ENCODE measurements around the gene ABCF2.

Gene ABCF2

DNA sequence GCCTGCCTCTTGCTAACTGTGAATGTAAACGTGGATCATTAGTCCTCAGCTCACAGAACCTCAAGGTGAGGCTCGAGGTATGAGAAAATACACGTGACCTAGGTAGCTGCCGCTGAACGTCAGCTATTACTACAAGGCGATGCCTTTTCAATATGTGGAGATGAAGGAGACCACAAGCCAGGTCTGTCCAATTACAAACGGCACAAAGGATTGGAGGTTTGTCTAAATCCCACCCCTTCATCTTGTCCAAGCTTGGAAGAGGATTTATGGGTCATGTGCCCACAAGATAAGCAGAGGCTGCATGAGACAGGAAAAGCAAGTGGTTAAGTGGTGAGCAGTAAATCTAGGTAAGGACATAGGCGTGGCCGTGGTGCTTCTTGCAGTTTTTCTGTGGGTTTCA lies 20.1 kb downstream of the ABCF2 start:
- Histone ChIP-seq H3K9ac (ENCODE audit: low read length) (no peak overlapping the region), H3K36me3 (ENCODE audit: control insufficient read depth, insufficient read depth, low read length) (no peaks in the 10 kb centered on the region), H3K4me1 (ENCODE audit: control insufficient read depth, insufficient read depth, low read length) (no peaks in the 10 kb centered on the region), H3K4me3 (ENCODE audit: low read length) (no peak overlapping the region), H3K27me3 (ENCODE audit: control insufficient read depth, insufficient read depth, low read length) (peaks cover 12% of the 10 kb centered on the region), H3K9me3 (ENCODE audit: control insufficient read depth, low read length) (no peaks in the 10 kb centered on the region)

DNA sequence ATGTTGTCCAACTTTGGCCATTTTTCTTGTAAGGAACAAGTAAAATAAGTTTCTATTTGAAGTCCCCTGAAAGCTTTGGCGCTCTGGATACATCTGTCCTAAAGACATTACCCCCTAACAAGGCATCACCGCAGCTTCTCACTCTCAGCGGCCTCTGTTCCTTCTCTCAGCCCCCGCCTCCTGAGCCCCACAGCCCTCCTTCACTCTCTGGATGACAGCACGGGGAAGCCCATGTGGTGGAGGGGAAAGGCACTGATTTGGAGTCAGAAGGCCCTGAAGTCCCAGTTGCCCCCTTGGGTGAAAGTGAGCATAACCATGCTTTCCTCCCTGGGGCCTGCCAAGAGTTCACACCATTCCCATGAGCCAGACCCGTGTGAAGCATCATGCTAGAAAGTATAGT lies 21.3 kb downstream of the ABCF2 start:
- Histone ChIP-seq H3K27me3 (ENCODE audit: control insufficient read depth, insufficient read depth, low read length) (peaks cover 12% of the 10 kb centered on the region), H3K4me3 (ENCODE audit: low read length) (no peak overlapping the region), H3K9me3 (ENCODE audit: control insufficient read depth, low read length) (no peaks in the 10 kb centered on the region), H3K9ac (ENCODE audit: low read length) (no peak overlapping the region), H3K4me1 (ENCODE audit: control insufficient read depth, insufficient read depth, low read length) (no peaks in the 10 kb centered on the region), H3K36me3 (ENCODE audit: control insufficient read depth, insufficient read depth, low read length) (no peaks in the 10 kb centered on the region)

DNA sequence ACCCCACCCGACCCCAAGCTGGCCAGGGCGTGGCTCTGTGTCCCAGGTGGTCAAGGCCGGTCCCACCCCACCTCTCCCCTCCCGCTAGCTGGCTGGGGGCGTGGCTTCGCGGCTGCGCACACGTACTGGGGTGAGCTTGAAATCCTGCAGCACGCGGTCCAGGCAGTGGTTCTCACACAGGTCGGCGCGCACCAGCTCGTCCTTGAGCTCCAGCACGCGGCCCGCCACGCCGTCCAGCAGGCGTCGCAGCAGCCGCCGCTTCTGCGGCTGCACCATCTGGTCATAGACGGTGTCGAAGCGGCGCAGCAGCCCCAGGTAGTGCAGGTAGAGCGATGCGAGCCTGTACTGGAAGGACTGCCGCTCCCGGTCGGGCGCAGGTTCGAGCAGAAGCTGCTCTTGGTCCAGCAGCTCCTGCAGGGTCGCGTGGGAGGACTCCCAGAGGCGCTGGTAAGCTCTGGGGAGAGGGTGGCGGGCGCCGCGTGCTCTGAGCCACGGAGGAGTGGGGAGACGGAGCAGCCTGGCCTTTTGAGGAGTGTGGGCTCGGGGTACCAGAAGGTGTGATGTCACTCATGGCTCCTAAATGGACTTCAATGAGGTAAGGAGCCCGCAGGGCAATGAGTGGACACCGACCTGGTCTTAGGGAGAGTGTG lies 22.5 kb downstream of the ABCF2 start:
- Histone ChIP-seq H3K9ac (ENCODE audit: low read length) (no peak overlapping the region), H3K9me3 (ENCODE audit: control insufficient read depth, low read length) (no peaks in the 10 kb centered on the region), H3K36me3 (ENCODE audit: control insufficient read depth, insufficient read depth, low read length) (no peaks in the 10 kb centered on the region), H3K4me3 (ENCODE audit: low read length) (no peak overlapping the region), H3K4me1 (ENCODE audit: control insufficient read depth, insufficient read depth, low read length) (peaks cover 1% of the 10 kb centered on the region), H3K27me3 (ENCODE audit: control insufficient read depth, insufficient read depth, low read length) (peaks cover 12% of the 10 kb centered on the region)

DNA sequence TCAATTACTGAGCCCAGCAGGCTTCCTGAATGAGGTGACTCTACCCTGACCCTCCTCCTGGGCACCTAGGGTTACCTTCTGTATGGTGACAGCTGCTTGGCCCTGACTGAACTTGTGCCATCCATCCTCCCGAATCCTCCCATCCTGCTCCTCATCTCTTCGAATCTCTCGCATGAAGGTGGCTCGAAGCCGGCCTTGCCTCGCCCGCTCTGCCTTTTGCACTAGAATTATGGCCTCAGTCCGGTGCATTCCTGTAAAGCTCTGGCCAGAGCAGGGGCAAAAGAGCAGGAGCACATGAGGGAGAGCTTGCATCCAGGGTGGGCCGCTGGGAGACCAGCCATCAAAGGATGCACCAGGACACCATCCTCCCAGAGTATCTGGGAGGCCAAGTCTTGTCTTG lies 24.2 kb downstream of the ABCF2 start:
- Histone ChIP-seq H3K36me3 (ENCODE audit: control insufficient read depth, insufficient read depth, low read length) (no peaks in the 10 kb centered on the region), H3K4me1 (ENCODE audit: control insufficient read depth, insufficient read depth, low read length) (peaks cover 3% of the 10 kb centered on the region), H3K9me3 (ENCODE audit: control insufficient read depth, low read length) (no peaks in the 10 kb centered on the region), H3K4me3 (ENCODE audit: low read length) (no peak overlapping the region), H3K27me3 (ENCODE audit: control insufficient read depth, insufficient read depth, low read length) (peaks cover 17% of the 10 kb centered on the region), H3K9ac (ENCODE audit: low read length) (no peak overlapping the region)

DNA sequence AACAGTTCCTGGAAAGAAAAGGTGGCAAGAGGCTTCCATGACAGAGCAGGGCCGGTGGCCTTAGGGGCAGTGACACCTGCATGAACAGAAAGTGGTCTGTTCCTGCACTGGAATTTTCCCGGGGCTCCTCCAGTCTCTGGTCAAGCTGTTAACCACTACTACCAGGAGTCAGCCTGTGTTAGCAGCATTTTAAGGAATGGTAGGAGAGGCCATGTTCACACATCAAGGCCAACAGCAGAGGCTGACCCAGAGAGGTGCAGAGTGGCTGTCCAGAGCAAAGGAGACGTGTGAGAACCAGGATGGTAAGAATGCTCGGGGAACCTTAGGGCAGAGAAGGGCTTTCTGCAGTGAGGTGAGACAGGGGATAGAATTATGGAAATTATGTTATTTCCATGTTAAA lies 25.3 kb downstream of the ABCF2 start:
- H3K4me1 ChIP-seq (ENCODE audit: control insufficient read depth, insufficient read depth, low read length): peaks cover 3% of the 10 kb centered on the region
- no peak overlapping the region for H3K9ac ChIP-seq (ENCODE audit: low read length)
- H3K36me3 ChIP-seq (ENCODE audit: control insufficient read depth, insufficient read depth, low read length): no peaks in the 10 kb centered on the region
- H3K4me3 ChIP-seq (ENCODE audit: low read length): no peak overlapping the region
- H3K9me3 ChIP-seq (ENCODE audit: control insufficient read depth, low read length): no peaks in the 10 kb centered on the region
- peaks cover 17% of the 10 kb centered on the region for H3K27me3 ChIP-seq (ENCODE audit: control insufficient read depth, insufficient read depth, low read length)

DNA sequence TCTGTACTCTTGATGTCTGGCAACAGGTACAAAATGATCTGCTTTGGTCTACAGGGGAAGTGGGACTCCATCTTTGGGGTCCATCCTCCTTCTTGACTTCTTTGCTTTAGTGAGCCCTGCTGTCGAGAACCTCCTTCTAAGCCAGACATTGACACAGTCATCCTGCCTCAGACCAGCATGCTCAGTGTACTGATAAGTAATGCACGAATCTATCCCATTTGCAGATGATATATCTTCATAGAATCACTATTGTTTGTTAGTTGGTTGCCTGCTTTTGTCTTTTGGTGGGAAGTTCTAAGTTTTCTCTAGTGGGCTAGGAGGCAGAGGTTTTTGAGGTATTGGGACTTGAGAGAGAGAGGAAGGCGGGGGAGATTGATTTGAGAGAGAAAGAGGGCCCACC lies 25.7 kb downstream of the ABCF2 start:
- peaks cover 3% of the 10 kb centered on the region for H3K4me1 ChIP-seq (ENCODE audit: control insufficient read depth, insufficient read depth, low read length)
- no peak overlapping the region for H3K4me3 ChIP-seq (ENCODE audit: low read length)
- H3K9ac ChIP-seq (ENCODE audit: low read length): no peak overlapping the region
- H3K27me3 ChIP-seq (ENCODE audit: control insufficient read depth, insufficient read depth, low read length): peaks cover 17% of the 10 kb centered on the region
- H3K9me3 ChIP-seq (ENCODE audit: control insufficient read depth, low read length): no peaks in the 10 kb centered on the region
- no peaks in the 10 kb centered on the region for H3K36me3 ChIP-seq (ENCODE audit: control insufficient read depth, insufficient read depth, low read length)

DNA sequence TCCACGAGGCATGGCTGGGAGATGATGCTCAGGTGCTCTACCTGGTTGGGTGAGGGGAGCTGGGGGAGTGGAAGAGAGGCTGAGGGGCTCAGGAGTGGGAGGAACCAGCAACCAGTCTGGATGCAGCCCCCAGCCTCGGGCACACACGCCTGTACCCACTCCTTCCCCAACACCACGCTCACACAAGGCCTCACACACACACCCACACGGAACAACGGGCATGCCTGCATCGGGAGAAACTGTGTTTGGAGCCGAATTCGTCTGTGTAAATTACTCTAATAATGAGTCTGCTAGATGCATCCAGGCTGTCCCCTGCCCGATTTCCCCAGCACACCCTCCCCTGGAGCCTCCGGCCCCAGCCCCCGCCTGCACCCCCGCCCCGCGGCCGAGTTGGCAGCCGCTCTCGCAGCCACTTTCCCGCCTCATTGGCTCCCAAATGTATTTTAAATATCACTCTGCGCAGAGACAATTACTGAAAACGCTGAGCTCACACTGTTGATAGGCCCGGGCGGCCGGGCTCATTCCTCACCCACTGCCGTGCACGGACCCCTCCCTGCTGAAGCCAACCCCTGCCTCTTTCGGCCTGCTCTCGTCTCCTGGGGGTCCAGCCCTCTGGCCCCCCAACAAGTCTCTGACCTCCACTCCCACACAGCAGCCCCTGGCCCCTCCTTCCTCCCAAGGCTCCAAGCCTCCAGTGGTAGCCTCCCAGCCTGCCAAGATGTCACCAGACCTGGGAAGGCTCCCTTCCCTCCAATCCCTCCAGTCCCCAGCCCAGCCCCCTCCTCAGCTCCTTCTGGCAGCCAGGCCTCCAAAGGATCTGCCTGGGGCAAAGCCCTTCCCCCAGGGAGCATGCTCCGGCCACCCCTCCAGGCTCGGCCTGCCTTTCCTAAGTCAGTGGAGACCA lies 27.8 kb downstream of the ABCF2 start:
- Histone ChIP-seq H3K9ac (ENCODE audit: low read length) (no peak overlapping the region), H3K27me3 (ENCODE audit: control insufficient read depth, insufficient read depth, low read length) (peaks cover 15% of the 10 kb centered on the region), H3K4me1 (ENCODE audit: control insufficient read depth, insufficient read depth, low read length) (peaks cover 3% of the 10 kb centered on the region), H3K4me3 (ENCODE audit: low read length) (no peak overlapping the region), H3K9me3 (ENCODE audit: control insufficient read depth, low read length) (no peaks in the 10 kb centered on the region), H3K36me3 (ENCODE audit: control insufficient read depth, insufficient read depth, low read length) (no peaks in the 10 kb centered on the region)

DNA sequence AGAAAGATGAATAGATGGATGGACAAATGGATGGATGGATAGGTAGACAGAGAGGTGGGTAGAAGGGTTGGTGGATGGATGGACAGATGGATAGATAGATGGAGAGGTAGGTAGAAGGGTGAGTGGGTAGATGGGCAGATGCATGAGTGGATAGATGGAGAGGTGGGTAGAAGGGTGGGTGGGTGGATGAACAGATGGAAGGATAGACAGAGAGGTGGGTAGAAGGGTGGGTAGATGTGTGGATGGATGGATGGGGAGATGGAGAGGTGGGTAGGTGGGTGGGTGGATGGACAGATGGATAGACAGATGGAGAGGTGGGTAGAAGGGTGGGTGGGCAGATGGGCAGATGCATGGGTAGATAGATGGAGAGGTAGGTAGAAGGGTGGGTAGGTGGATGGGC lies 29.1 kb downstream of the ABCF2 start:
- Histone ChIP-seq H3K4me3 (ENCODE audit: low read length) (no peak overlapping the region), H3K36me3 (ENCODE audit: control insufficient read depth, insufficient read depth, low read length) (no peaks in the 10 kb centered on the region), H3K9me3 (ENCODE audit: control insufficient read depth, low read length) (no peaks in the 10 kb centered on the region), H3K27me3 (ENCODE audit: control insufficient read depth, insufficient read depth, low read length) (peaks cover 15% of the 10 kb centered on the region), H3K4me1 (ENCODE audit: control insufficient read depth, insufficient read depth, low read length) (peaks cover 3% of the 10 kb centered on the region), H3K9ac (ENCODE audit: low read length) (no peak overlapping the region)

DNA sequence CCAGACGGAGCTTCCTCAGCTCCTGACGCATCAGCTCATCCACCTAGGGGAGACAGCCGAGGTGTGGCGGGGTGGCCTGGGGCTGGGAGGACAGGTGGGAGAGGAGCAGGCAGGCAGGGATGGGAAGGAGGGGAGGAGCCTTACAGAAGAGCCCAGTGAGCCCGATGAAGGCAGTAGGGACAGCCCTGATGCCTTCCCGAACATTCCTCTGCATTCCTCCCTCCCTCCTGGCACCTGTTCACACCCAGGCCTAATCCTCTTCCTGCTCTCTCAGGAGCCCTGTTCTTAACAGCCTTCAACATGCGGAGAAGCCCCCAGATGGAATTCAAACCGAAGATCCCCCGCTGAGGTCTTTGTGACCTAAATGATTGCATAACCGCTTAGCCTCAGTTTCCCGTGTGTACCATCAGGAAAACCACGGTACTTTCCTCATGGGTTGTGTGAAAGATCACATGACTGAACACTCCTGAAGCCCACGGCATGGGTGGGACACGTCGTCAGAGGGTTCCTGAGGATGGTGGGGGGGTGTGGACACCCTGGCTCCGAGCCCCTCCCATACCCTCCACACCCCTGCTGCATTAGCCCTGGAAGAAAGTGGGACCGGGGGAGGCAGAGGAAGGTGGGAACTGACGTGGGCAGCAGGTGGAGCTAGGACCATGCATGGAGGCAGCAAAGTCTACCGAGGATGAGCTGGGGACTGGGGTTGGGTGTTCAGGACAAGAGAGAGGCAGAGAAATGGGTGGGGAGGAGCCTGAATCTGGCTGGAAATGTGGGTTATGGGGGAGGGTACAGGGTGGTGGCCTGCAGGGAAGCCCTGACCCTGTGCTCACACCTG lies 31.2 kb downstream of the ABCF2 start:
- Histone ChIP-seq H3K27me3 (ENCODE audit: control insufficient read depth, insufficient read depth, low read length) (peaks cover 15% of the 10 kb centered on the region), H3K36me3 (ENCODE audit: control insufficient read depth, insufficient read depth, low read length) (no peaks in the 10 kb centered on the region), H3K9ac (ENCODE audit: low read length) (no peak overlapping the region), H3K9me3 (ENCODE audit: control insufficient read depth, low read length) (no peaks in the 10 kb centered on the region), H3K4me1 (ENCODE audit: control insufficient read depth, insufficient read depth, low read length) (peaks cover 3% of the 10 kb centered on the region), H3K4me3 (ENCODE audit: low read length) (no peak overlapping the region)

DNA sequence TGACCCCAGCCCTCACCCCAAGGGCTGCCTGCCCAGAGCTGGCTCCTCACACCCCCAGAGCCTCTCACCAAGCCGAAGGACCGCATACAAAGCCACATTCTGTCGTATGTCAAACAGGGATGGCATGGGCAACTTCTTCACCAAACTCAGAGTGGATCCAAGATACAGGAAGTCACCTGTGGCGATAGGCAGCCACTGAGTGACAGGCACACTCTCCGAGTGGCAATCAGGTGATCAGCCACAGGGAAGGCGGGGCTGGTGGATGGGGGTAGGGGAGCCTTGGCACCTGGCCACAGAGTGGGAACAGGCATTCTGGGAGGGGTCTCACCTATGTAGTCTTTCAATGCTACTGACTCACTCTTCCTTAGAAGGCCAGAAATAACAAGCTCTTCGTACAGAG lies 32.8 kb downstream of the ABCF2 start:
- no peak overlapping the region for H3K9ac ChIP-seq (ENCODE audit: low read length)
- H3K27me3 ChIP-seq (ENCODE audit: control insufficient read depth, insufficient read depth, low read length): peaks cover 15% of the 10 kb centered on the region
- H3K4me3 ChIP-seq (ENCODE audit: low read length): no peak overlapping the region
- H3K36me3 ChIP-seq (ENCODE audit: control insufficient read depth, insufficient read depth, low read length): no peaks in the 10 kb centered on the region
- no peaks in the 10 kb centered on the region for H3K4me1 ChIP-seq (ENCODE audit: control insufficient read depth, insufficient read depth, low read length)
- H3K9me3 ChIP-seq (ENCODE audit: control insufficient read depth, low read length): no peaks in the 10 kb centered on the region

DNA sequence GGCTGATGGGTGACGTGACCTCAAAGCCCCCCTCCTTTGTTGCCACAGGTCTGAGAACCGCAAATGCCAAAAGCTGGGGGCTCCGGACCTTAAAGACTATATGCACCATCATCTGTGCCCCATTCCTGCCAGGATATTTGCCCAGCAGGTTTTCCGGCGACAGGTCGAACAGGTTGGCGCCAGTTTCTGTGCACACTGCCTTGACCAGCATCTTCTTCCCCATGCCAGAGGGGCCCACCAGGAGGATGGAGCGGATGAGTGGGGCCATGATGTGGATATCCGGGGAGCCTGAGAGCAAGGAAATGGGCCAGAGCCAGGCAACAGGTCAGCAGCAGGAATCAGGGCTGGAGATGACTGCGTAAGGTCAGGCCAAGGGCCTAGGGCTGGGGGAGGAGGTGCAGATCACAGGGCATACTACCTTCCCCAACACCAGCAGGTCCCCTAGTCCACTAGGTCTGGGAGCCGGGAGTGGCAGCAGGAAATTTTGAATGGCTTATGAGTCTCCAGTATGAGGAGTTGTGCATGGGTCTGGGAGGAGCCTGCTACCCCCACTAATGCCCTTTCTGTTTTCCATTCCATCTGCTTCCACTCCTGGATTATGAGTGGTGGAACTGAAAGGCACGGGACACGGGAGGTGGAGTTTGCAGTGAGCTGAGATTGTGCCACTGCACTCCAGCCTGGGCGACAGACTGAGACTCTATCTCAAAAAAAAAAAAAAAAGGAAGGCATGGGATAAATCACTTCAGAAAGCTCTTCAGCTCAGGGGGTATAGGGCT lies 33.6 kb downstream of the ABCF2 start:
- H3K4me1 ChIP-seq (ENCODE audit: control insufficient read depth, insufficient read depth, low read length): no peaks in the 10 kb centered on the region
- H3K9me3 ChIP-seq (ENCODE audit: control insufficient read depth, low read length): no peaks in the 10 kb centered on the region
- no peaks in the 10 kb centered on the region for H3K36me3 ChIP-seq (ENCODE audit: control insufficient read depth, insufficient read depth, low read length)
- H3K9ac ChIP-seq (ENCODE audit: low read length): no peak overlapping the region
- peaks cover 12% of the 10 kb centered on the region for H3K27me3 ChIP-seq (ENCODE audit: control insufficient read depth, insufficient read depth, low read length)
- H3K4me3 ChIP-seq (ENCODE audit: low read length): no peak overlapping the region
